ENCODE measurements around the gene SPATA9.
A peak's percentile ranks its signal among the peaks of the same experiment; 100 is the strongest.
"Not testable (repeated sequence)": the region's sequence is repeated elsewhere in the genome, so short reads cannot be mapped to it uniquely, and the experiment has no call there.

SPATA9 gene

DNA sequence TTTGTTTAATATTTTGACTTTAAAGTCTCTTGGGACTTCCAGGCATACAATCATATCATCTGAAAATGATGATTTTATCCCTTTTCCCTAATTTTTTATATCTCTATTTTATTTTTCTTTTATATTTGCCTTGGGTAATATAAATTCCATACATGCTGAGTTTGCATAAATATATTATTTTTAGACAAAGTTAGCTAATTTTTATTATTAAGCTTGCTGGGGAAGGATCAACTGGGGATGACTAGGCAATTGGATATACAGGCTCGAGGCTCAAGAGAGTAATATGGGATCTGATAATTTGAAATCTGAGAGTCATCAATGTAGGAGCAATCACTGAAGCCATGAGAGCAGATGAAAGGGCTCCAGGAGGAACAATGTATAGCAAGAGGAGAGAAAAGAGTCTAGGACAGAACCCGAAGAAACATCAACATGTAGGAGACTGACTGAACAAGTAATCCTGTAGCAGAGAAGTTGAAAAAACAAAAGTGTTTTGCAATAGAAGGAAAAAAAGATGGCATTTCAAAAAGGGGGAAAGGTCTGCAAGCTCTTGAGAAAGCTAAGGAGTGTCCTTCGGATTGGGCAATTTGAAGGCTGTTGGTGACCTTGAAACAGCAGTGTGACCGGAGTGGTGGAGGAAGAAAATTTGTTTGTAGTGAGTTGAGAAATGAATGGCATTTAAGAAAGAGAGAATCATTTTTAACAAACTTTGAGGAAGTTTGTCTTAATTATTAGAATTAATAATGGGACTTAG, 31.3 kb upstream of the SPATA9 start:
- H3K9me3 ChIP-seq (ENCODE audit: control insufficient read depth, low read length) = no peaks in the 10 kb centered on the region
- peaks cover 46% of the 10 kb centered on the region for H3K4me1 ChIP-seq (ENCODE audit: control insufficient read depth, insufficient read depth, low read length)
- peak; percentile 79 for DNase-seq (ENCODE audit: low read depth)
- no peak overlapping the region for H3K4me3 ChIP-seq (ENCODE audit: low read length)
- H3K27me3 ChIP-seq (replicated peaks; ENCODE audit: control insufficient read depth, insufficient read depth, low read length) = no peaks in the 10 kb centered on the region
- peaks cover 26% of the 10 kb centered on the region for H3K36me3 ChIP-seq (ENCODE audit: control insufficient read depth, insufficient read depth, low read length, severe bottlenecking)
- peak overlapping the region; percentile 15 for H3K9ac ChIP-seq (ENCODE audit: low read length)

DNA sequence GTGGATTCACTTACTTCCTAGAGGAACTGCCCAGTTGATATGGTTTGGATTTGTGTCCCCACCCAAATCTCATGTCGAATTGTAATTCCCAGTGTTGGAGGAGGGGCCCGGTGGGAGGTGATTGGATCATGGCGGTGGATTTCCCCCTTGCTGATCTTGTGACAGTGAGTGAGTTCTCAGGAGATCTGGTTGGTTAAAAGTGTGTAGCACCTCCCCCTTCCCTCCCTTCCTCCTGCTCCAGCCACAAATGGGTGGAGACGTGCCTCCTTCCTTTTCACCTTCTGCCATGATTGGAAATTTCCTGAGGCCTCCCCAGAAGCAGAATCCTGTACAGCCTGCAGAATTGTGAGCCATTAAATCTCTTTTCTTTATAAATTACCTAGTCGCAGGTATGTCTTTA, 30.5 kb upstream of the SPATA9 start:
- peaks cover 19% of the 10 kb centered on the region for H3K36me3 ChIP-seq (ENCODE audit: control insufficient read depth, insufficient read depth, low read length, severe bottlenecking)
- not testable (repeated sequence) for H3K4me3 ChIP-seq (ENCODE audit: low read length)

DNA sequence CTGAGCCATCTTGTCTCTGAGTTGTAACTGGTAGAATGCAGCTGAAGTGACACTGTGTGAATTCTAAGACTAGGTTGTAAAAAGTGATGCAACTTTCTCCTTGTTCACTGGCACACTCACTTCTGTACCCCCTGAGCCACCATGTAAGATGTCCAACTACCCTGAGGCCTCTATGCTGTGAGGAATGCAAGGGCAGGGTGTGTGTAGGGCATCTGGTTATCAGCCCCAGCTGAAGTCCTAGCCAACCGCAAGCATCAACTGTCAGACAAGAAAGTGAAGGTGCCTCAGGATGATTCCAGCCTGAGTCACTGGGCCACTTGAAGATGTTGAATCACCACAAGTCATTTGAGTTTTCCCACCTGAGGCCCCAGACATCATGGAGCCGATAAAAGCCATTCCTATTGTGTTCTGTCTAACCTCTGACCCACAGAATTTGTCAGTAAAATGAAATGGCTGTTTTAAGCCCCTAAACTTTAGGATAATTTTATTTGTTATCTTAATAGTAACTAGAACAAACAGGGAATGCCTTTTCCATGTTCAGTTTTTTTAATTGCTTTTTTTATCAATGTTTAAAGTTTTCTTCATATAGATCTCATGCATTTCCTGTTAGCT, 29.7 kb upstream of the SPATA9 start:
- Histone ChIP-seq H3K36me3 (ENCODE audit: control insufficient read depth, insufficient read depth, low read length, severe bottlenecking) (peaks cover 12% of the 10 kb centered on the region), H3K9me3 (ENCODE audit: control insufficient read depth, low read length) (no peaks in the 10 kb centered on the region)
- peak; percentile 64 for DNase-seq (ENCODE audit: low read depth)

More for the DNA sequence above, 30.5 kb upstream of the SPATA9 start:
- H3K4me1 ChIP-seq (ENCODE audit: control insufficient read depth, insufficient read depth, low read length) = peaks cover 46% of the 10 kb centered on the region
- not testable (repeated sequence) for H3K9me3 ChIP-seq (ENCODE audit: control insufficient read depth, low read length); DNase-seq (ENCODE audit: low read depth); H3K9ac ChIP-seq (ENCODE audit: low read length); H3K27me3 ChIP-seq (replicated peaks; ENCODE audit: control insufficient read depth, insufficient read depth, low read length)

DNA sequence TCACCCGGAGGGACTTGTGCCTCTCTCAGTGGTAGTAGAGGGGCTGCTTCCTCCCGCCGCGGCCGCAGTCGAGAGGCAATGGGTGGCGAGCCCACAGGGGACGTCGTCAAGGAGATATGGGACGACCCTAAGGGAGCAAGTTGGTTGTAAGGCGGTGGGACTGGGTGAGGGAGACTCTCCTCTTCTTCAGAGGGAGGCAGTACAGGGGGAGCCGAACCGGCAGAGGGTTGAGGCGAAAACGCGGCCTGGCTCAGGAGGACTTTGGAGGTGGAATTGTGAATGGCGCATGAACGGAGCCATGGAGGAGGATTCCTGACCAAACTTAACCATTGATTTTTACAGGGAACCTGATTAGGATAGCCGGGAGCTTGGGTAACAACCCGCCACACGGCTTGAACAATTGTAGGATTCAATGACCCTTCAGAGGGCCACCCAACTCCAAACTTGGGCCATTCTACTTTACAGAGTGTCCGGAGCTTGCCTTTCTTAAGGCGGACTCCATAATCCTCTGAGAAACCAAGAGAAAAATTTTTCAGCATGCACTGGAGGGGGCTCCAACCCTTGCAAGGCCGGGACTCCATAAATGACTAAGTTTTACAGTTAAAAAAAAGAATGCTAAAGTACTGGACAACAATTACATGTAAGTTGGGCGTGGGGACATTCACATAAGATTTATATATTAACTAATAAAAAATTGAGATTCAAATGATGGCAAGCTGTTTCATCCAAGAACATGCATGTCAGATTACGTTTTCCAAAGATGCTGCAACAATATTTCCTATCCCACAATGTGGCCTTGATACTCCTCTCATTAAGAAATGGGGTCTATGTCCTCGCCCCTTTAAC, 28.9 kb upstream of the SPATA9 start:
- H3K36me3 ChIP-seq (ENCODE audit: control insufficient read depth, insufficient read depth, low read length, severe bottlenecking) = peaks cover 5% of the 10 kb centered on the region
- H3K4me1 ChIP-seq (ENCODE audit: control insufficient read depth, insufficient read depth, low read length) = peaks cover 46% of the 10 kb centered on the region
- H3K27me3 ChIP-seq (replicated peaks; ENCODE audit: control insufficient read depth, insufficient read depth, low read length) = no peaks in the 10 kb centered on the region
- DNase-seq (ENCODE audit: low read depth) = no peak
- no peak overlapping the region for H3K4me3 ChIP-seq (ENCODE audit: low read length)
- H3K9me3 ChIP-seq (ENCODE audit: control insufficient read depth, low read length) = no peaks in the 10 kb centered on the region
- no peak overlapping the region for H3K9ac ChIP-seq (ENCODE audit: low read length)

More for the DNA sequence above, 29.7 kb upstream of the SPATA9 start:
- no peaks in the 10 kb centered on the region for H3K27me3 ChIP-seq (replicated peaks; ENCODE audit: control insufficient read depth, insufficient read depth, low read length)
- H3K9ac ChIP-seq (ENCODE audit: low read length) = no peak overlapping the region
- no peak overlapping the region for H3K4me3 ChIP-seq (ENCODE audit: low read length)
- peaks cover 46% of the 10 kb centered on the region for H3K4me1 ChIP-seq (ENCODE audit: control insufficient read depth, insufficient read depth, low read length)

DNA sequence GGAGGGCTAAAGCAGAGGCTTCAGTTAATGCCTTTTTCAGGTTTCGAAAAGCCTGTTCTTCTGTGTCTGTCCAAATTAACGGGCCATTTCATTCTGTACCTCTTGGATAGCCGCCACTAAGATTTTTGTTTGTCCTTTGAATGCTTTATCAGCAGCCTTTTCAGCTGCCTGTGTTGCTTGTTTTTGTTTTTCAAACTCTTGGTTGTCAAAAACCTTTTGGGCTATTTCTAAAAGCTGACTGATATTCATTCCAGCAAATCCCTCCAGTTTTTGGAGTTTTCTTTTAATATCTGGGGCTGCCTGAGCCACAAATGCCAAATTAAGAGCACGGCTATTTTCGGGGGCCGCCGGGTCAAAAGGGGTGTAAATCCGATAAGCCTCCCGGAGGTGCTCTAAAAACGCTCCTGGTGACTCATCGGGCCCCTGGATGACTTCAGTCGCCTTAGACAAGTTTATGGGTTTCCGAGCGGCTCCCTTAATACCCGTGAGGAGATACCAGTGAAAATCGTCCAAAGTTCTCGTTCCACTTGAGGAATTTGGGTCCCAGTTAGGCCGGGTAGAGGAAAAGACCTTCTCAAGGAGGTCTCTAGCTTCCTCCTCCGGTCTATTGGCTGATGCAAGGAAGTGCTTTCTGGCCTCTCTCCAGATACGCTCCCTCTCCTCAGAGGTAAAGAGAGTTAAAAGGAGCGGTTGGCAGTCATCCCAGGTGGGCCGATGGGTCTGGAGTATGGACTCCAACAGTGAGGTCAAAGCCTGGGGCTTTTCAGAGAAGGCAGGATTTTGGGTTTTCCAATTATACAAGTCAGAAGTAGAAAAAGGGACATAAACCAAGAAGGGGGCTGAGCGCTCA, 28.1 kb upstream of the SPATA9 start:
- H3K27me3 ChIP-seq (replicated peaks; ENCODE audit: control insufficient read depth, insufficient read depth, low read length); H3K36me3 ChIP-seq (ENCODE audit: control insufficient read depth, insufficient read depth, low read length, severe bottlenecking); H3K9me3 ChIP-seq (ENCODE audit: control insufficient read depth, low read length); DNase-seq (ENCODE audit: low read depth): not testable (repeated sequence)
- peaks cover 43% of the 10 kb centered on the region for H3K4me1 ChIP-seq (ENCODE audit: control insufficient read depth, insufficient read depth, low read length)
- peak overlapping the region; percentile 44 for H3K9ac ChIP-seq (ENCODE audit: low read length)
- H3K4me3 ChIP-seq (ENCODE audit: low read length) = peak overlapping the region; percentile 42

DNA sequence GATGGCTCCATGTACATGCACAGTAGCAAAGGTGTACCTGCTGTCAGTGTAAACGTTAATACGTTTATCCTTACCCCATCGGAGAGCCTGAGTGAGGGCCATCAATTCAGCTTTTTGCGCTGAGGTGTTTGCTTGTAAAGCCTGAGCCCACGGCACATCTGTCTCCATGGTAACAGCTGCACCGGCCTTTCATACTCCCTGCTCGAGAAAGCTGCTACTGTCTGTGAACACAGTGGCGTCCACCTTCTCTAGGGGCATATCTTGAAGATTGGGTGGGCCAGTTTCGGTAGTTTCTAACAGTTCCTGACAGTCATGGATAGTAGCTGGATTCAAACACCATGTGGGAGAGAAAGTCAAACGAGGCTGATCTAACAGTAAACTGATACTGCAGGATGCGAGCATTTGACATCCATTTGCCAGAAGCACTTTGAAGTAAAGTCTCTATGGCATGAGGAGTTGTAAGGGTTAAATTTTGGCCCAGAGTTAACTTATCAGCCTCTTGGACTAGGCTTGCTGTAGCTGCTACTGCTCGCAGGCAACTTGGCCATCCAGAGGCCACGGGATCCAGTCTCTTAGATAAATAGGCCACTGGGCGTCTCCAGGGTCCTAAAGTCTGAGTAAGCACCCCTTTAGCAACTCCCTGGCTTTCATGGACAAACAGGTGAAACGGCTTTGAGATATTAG, 27.3 kb upstream of the SPATA9 start:
- no peak for DNase-seq (ENCODE audit: low read depth)
- no peaks in the 10 kb centered on the region for H3K27me3 ChIP-seq (replicated peaks; ENCODE audit: control insufficient read depth, insufficient read depth, low read length)
- no peak overlapping the region for H3K9ac ChIP-seq (ENCODE audit: low read length)
- no peaks in the 10 kb centered on the region for H3K36me3 ChIP-seq (ENCODE audit: control insufficient read depth, insufficient read depth, low read length, severe bottlenecking)
- no peaks in the 10 kb centered on the region for H3K9me3 ChIP-seq (ENCODE audit: control insufficient read depth, low read length)
- H3K4me1 ChIP-seq (ENCODE audit: control insufficient read depth, insufficient read depth, low read length) = peaks cover 36% of the 10 kb centered on the region
- no peak overlapping the region for H3K4me3 ChIP-seq (ENCODE audit: low read length)

DNA sequence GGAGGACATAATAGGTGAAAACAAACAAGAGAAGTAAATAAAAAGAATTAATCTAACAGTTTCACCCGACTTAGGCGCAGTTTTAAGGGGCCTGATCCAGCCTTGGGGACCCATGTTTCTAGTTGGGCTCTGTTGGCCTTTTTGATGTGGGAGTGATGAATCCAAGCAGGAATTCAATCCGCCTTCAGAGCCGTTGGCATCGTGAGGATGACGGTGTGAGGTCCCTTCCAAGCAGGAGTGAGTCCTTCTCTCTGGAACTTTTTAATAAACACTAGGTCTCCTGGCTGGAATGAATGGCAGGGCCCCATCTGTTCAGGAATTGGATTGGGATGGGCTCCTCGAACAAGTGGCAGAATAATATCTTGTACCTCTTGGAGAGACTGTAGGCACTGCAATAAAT, 26.1 kb upstream of the SPATA9 start:
- H3K36me3 ChIP-seq (ENCODE audit: control insufficient read depth, insufficient read depth, low read length, severe bottlenecking) = no peaks in the 10 kb centered on the region
- H3K4me3 ChIP-seq (ENCODE audit: low read length) = no peak overlapping the region
- H3K27me3 ChIP-seq (replicated peaks; ENCODE audit: control insufficient read depth, insufficient read depth, low read length) = no peaks in the 10 kb centered on the region

DNA sequence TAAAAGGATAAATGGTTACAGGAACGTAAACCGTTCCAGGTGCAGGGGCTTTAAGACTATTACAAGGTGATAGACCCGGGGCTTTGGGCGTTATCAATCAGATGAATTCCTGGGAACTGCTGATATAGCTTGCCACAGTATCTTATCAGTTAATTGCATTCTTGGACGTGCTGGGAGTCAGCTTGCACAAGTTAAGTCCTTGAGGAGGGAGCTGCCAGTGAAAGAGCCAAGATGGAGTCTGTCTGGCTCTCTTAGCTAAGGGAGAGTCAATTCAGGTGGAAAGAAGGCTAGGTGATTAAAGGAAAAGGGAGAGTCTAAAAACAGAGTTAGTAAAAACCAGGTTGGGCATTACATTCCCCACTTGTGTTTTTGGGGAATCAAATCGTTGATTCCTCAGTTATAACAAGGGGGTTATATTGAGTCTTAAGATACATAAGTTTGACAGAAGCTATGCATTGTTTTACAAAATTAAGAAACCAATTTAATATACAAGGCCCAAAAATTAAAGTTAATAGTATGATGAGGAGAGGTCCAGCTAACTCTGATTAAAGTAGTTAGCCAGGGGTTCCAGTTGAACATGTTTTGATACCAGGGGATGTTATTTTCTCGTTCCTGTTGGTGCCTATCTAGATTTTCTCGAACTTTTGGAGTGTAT, 24.9 kb upstream of the SPATA9 start:
- DNase-seq (ENCODE audit: low read depth); H3K9me3 ChIP-seq (ENCODE audit: control insufficient read depth, low read length); H3K9ac ChIP-seq (ENCODE audit: low read length); H3K4me3 ChIP-seq (ENCODE audit: low read length); H3K27me3 ChIP-seq (replicated peaks; ENCODE audit: control insufficient read depth, insufficient read depth, low read length); H3K36me3 ChIP-seq (ENCODE audit: control insufficient read depth, insufficient read depth, low read length, severe bottlenecking): not testable (repeated sequence)
- peaks cover 19% of the 10 kb centered on the region for H3K4me1 ChIP-seq (ENCODE audit: control insufficient read depth, insufficient read depth, low read length)

More for the DNA sequence above, 26.1 kb upstream of the SPATA9 start:
- DNase-seq (ENCODE audit: low read depth) = no peak
- Histone ChIP-seq H3K9me3 (ENCODE audit: control insufficient read depth, low read length) (no peaks in the 10 kb centered on the region), H3K9ac (ENCODE audit: low read length) (no peak overlapping the region), H3K4me1 (ENCODE audit: control insufficient read depth, insufficient read depth, low read length) (peaks cover 24% of the 10 kb centered on the region)

DNA sequence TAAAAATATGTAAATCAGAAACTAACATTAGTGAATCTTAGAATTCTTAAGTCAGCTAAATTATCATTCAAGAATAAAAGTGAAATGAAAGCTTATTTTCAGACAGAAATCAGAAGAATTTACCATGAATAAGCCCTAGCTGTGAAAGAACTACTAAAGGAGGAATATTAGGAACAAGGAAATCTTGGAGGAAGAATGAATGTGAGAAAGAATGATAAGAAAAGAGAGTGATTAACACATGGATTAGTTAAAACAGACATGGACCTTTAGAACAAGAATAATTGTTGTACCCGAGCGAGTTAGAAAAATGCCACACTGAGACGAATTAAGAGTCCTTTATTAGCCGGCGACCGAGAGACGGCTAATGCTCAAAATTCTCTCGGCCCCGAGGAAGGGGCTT, 24.3 kb upstream of the SPATA9 start:
- no peaks in the 10 kb centered on the region for H3K9me3 ChIP-seq (ENCODE audit: control insufficient read depth, low read length)
- no peaks in the 10 kb centered on the region for H3K36me3 ChIP-seq (ENCODE audit: control insufficient read depth, insufficient read depth, low read length, severe bottlenecking)
- peaks cover 13% of the 10 kb centered on the region for H3K4me1 ChIP-seq (ENCODE audit: control insufficient read depth, insufficient read depth, low read length)
- DNase-seq (ENCODE audit: low read depth) = no peak
- H3K9ac ChIP-seq (ENCODE audit: low read length) = no peak overlapping the region
- H3K27me3 ChIP-seq (replicated peaks; ENCODE audit: control insufficient read depth, insufficient read depth, low read length) = no peaks in the 10 kb centered on the region
- no peak overlapping the region for H3K4me3 ChIP-seq (ENCODE audit: low read length)

DNA sequence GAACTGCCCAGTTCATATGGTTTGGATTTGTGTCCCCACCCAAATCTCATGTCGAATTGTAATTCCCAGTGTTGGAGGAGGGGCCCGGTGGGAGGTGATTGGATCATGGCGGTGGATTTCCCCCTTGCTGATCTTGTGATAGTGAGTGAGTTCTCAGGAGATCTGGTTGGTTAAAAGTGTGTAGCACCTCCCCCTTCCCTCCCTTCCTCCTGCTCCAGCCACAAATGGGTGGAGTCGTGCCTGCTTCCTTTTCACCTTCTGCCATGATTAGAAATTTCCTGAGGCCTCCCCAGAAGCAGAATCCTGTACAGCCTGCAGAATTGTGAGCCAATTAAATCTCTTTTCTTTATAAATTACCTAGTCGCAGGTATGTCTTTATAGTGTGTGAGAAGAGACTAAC, 23.4 kb upstream of the SPATA9 start:
- not testable (repeated sequence) for H3K4me3 ChIP-seq (ENCODE audit: low read length); H3K9me3 ChIP-seq (ENCODE audit: control insufficient read depth, low read length)

More for the DNA sequence above, 23.4 kb upstream of the SPATA9 start:
- not testable (repeated sequence) for DNase-seq (ENCODE audit: low read depth); H3K9ac ChIP-seq (ENCODE audit: low read length); H3K36me3 ChIP-seq (ENCODE audit: control insufficient read depth, insufficient read depth, low read length, severe bottlenecking); H3K27me3 ChIP-seq (replicated peaks; ENCODE audit: control insufficient read depth, insufficient read depth, low read length)
- peaks cover 10% of the 10 kb centered on the region for H3K4me1 ChIP-seq (ENCODE audit: control insufficient read depth, insufficient read depth, low read length)
